ENCODE data around the gene CHMP6.

The CHMP6 gene

DNA sequence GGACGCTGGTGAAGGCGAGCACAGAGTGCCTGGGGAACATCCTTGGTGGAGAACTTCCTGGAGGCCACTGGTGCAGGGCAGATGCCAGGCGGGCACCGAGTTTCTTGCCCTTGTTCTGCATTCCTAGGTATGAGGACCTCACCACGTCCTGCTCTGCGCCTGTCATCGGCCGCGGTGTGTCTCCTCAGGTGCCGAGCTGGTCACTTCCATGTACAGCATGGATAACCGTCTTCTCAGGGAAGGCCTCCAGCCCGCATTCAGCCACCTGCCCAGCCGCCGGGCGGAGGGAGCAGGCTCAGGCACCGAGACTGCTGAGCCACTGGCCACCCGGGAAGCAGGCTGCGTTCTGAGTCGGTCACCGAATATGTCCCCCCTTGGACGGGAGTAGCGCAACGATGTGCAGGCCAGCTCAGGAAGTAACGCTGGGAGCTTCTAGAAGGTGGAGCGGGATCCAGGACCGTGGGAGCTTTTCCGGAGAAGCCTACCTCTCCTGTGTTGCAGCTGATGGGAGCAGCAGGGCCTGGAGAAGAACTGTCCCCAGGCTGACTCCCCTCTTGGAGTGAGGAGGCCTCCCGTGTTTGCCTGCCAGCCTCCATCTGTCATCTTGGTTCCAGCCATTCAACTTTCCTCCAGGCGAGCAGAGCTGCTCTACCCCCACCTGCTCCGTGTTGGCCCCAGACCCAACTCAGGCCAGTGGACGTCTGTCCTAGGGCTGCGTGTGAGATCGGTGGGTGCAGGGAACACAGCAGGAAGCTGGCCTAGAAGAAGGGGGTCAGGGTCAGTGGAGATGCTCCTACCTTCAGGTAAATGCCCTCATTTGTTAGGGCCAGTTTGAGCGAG lies 41.2 kb downstream of the CHMP6 start:
- no peak for DNase-seq

- DNase-seq = no peak
Observed at GRCh38 chr17:81033535-81034167, 42.0 kb downstream of the CHMP6 start.

GRCh38 chr17:81034168-81034777 lies 42.6 kb downstream of the CHMP6 start:
- peak; percentile 83 for DNase-seq

DNA sequence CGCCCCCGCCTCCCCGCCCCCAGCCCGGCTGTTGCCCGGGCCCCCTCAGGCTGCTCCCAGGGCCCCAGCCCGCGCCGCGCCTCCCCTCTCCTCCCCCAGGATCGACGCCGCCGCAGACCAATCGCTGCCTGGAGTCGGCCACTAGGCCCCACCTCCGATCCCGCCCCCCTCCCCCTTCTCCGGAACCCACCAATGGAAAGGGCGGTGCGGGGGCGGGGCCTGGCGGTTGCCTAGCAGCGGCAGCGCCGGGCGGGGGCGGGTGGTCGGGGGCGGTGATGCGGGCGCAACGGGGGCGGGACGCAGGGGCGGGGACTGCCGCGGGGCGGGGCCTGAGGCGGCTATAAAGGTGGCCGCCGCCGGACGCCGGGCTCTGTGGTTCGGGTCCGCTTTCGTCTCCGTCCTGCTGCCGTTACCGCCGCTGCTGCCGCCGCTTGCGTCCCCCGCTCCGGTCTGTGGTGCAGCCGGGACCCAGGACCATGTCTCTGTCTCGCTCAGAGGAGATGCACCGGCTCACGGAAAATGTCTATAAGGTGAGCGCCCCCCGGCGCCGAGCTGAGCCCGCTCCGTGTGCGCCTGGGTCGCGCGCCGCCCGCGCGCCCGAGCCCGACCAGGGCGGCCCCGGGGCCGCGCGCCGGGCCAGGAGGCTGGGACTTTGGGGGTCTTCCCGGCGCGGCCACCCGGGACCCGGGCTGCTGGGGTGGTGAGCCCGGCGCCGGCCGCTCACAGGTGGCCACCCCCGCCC lies 43.3 kb downstream of the CHMP6 start, which contains the start of gene BAIAP2:
TSS of gene BAIAP2 (plus strand) at position 373 of the 742 bp plus-strand sequence. CDS start at position 477, 104 bp downstream.
- DNase-seq = peak; percentile 98

DNA sequence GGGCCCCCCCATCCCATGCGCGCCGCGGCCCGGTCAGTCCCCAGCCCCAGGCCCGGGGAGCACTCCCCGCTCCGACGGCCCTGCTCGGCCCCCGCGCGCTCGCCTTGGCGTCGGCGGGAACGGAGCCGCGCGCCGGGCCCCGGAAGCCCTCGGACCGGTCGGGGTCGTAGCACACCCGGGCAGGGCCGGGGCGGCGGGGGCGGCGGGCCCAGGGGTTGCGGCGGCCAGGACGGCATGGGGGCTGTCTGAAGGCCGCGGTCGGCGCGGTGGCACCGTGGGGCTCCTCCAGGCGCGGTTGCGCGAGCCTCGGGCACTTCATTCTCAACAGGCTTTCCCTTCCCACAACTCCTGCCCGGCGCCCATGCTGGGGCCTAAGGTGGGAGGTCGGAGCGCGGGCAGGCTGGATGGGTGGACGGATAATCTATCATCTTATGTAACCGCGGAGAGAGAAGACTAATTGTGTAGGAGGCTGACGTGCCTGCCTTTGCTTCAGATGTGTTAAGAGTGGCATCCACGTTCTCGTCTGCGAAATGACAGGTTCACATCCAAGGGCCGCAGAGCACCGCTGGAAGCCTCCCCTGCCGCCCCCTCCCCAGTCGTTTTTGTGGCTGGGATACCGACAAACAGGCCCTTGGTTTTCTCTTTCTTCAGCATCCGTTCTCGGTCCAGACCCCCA lies 44.0 kb downstream of the CHMP6 start:
- peak; percentile 67 for DNase-seq

- no peak for DNase-seq
Observed at GRCh38 chr17:81036197-81036941, 44.7 kb downstream of the CHMP6 start.

GRCh38 chr17:81037026-81037797 lies 45.6 kb downstream of the CHMP6 start:
- DNase-seq = no peak

DNA sequence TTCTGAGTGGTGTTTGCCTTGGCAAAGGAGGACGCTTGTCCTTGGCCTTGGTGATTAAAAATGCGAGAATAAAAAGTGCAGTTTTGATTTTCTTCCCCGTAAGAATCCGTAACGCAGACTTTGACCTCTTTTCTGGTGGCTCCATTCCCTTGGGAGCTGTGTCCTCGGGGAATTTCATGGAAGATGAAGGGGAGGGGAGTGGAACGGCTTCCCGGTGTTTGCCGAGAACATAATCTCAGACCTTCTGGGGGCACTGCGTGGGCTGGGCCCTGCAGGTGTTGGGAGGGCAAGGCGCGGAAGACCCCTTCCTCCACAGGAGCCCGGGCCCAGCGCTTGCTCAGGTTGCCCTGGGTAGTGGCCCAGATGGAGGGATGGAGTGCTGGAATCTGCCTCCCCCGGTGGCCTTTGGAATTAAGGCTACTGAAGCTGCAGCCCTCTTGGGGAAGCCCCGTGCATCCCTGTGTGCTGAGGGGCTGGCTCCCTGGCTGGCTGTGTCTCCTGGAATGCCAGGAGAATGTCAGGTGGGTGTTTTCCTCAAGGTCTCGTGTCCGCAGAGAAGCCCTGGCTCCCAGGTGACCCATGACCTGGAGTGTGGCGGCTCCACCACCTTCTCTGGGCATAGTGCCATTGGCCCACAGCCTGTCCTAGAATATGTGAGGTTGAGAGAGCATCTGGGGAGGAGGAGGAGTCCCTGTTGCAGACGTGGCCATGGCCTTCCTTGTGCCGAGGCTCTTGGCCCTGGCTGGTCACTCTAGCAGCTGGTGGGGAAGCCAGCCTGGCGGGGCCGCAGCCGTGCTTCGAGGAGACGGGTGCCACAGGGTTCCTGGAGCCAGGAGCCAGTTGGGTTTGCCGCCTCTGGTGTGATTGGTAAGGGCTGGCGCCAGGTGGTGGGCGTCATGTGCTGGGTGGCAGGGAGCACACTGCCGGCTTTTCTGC lies 46.4 kb downstream of the CHMP6 start:
- no peak for DNase-seq

- no peak for DNase-seq
Observed at GRCh38 chr17:81039096-81039495, 47.5 kb downstream of the CHMP6 start.

GRCh38 chr17:81039854-81040758 lies 48.5 kb downstream of the CHMP6 start:
- no peak for DNase-seq

DNA sequence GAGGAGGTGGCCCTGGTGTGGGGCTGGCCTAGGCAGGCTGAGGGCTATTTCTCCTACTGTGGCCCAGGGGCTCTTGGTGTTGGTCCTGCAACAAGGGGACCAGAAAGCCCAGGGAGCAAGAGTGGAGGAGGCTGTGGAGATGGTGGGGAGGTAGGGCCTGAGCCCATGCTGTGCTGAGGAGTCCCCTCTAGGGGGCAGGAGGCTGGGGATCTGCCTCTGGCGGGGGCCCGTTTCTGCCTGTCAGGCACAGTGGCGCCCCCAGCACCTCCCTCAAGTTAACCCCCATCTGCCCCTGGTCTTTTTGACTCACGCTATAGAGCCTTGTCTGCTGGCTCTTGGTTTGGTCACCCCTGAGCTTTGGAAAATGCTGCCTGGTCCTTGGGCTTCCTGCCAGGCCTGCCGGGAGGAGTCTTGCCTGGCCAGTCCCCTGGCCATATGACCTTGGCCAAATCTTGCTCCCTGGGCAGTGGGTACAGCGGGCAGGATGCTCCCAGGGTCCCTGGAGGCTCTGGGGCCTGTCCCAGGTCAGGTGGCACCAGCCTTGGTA lies 49.2 kb downstream of the CHMP6 start:
- peak; percentile 32 for DNase-seq

GRCh38 chr17:81042606-81043005 lies 51.0 kb downstream of the CHMP6 start:
- no peak for DNase-seq

GRCh38 chr17:81043319-81043724 lies 51.7 kb downstream of the CHMP6 start:
- no peak for DNase-seq

- no peak for DNase-seq
Observed at GRCh38 chr17:81043725-81044427, 52.2 kb downstream of the CHMP6 start.

- no peak for DNase-seq
Observed at GRCh38 chr17:81044428-81044763, 52.8 kb downstream of the CHMP6 start.

GRCh38 chr17:81044764-81045589 lies 53.3 kb downstream of the CHMP6 start:
- peak; percentile 74 for DNase-seq

DNA sequence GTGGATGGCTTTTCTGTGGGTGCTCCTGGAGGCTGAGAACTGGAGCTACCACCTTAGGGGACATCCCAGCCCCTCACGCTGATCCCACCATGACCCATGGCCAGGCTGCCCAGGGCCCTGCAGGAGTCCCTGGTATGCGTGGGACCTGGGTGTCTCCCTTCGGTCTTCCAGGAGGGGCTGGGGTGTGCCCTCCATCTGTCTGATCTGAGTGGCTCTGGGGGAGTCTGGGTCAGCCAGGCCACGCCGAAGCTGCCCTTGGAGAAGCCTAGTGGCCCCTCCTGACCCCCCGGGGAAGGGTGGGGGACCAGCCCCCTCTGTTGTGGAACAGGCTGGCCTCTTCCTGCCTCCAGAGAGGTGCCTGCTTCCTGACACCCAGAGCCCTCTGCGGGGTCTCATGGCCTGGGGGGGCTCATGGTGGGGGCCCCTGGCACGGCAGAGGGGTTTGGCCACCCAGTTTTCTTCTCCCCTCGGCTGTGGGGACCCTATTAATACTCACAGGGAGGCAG lies 54.0 kb downstream of the CHMP6 start:
- no peak for DNase-seq
